Measurements from ENCODE around the gene CERK.

The CERK gene

GRCh38 chr22:46742576-46743221 is 4.6 kb upstream of the CERK start:
- Histone ChIP-seq H3K36me3 (replicated peaks; ENCODE audit: insufficient read depth, low read length) (no peaks in the 10 kb centered on the region), H3K9me2 (replicated peaks; ENCODE audit: insufficient read depth, low read length) (no peaks in the 10 kb centered on the region), H3K27me3 (replicated peaks; ENCODE audit: insufficient read depth, low read length) (peaks cover 5% of the 10 kb centered on the region; the same call in 1 of the 2 replicates), H4K20me1 (ENCODE audit: insufficient read depth, low read length) (no peaks in the 10 kb centered on the region), H3K9ac (ENCODE audit: low read length) (no peak overlapping the region), H3K4me2 (ENCODE audit: low read depth, low read length) (no peak overlapping the region), H3K9me3 (replicated peaks; ENCODE audit: insufficient read depth, low read length) (no peaks in the 10 kb centered on the region), H3F3A (ENCODE audit: insufficient read depth, low read length) (peaks cover 12% of the 10 kb centered on the region), H2AFZ (ENCODE audit: low read length) (no peak overlapping the region), H3K4me3 (ENCODE audit: low read length) (no peak overlapping the region), H3K4me1 (ENCODE audit: low read length) (peaks cover 6% of the 10 kb centered on the region), H3K27ac (ENCODE audit: low read length) (no peak overlapping the region), H3K79me2 (ENCODE audit: low read length) (no peaks in the 10 kb centered on the region)
- DNase-seq = no peak
- TF ChIP-seq EZH2phosphoT487 (IDR thresholded peaks at IDR 0.05; ENCODE audit: low read length) (no peak), CTCF (IDR thresholded peaks at IDR 0.05; ENCODE audit: low read length) (no peak), EZH2 (optimal IDR thresholded peaks at IDR 0.05; ENCODE audit: low read depth, low read length) (no peak)

DNA sequence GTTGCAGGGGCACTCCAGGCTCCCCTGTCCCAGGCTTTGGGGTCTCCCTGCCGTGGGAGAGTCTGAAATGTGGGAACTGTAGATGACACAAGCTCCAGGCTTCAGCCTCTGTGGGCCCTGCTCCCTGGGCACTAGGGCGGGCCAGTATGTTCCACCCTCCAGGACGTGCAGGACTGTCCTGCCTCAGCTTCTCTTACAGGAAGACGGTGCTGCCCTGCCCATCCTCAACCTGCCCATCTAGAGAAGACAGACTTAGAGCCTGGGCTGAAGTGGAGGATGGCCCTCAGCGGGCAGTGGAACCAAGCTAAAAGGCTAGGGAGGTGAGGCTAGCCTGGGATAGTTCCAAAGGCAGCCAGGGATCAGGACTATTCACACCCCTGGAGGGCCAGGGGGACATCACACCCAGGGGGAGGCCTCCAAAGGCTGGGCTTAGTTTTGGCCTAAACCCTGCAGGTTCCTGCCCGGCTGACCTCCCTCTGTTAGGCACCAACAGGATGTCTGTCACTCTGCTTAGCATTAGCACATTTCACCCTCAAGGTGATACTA is 4.0 kb upstream of the CERK start:
- DNase-seq = no peak
- no peak overlapping the region for H3K9ac ChIP-seq (ENCODE audit: low read length)

GRCh38 chr22:46740910-46741780 is 3.1 kb upstream of the CERK start:
- no peak for DNase-seq
- no peak overlapping the region for H3K9ac ChIP-seq (ENCODE audit: low read length)
- peaks cover 12% of the 10 kb centered on the region for H3F3A ChIP-seq (ENCODE audit: insufficient read depth, low read length)
- TF ChIP-seq EZH2 (optimal IDR thresholded peaks at IDR 0.05; ENCODE audit: low read depth, low read length) = no peak
- no peak for TF ChIP-seq EZH2phosphoT487 (IDR thresholded peaks at IDR 0.05; ENCODE audit: low read length)
- no peak for TF ChIP-seq CTCF (IDR thresholded peaks at IDR 0.05; ENCODE audit: low read length)
- H3K36me3 ChIP-seq (replicated peaks; ENCODE audit: insufficient read depth, low read length) = no peaks in the 10 kb centered on the region
- H3K4me1 ChIP-seq (ENCODE audit: low read length) = peaks cover 12% of the 10 kb centered on the region
- no peaks in the 10 kb centered on the region for H3K9me2 ChIP-seq (replicated peaks; ENCODE audit: insufficient read depth, low read length)
- H3K9me3 ChIP-seq (replicated peaks; ENCODE audit: insufficient read depth, low read length) = no peaks in the 10 kb centered on the region
- H3K4me2 ChIP-seq (ENCODE audit: low read depth, low read length) = no peak overlapping the region
- no peak overlapping the region for H3K4me3 ChIP-seq (ENCODE audit: low read length)
- peaks cover 1% of the 10 kb centered on the region; the same call in 1 of the 2 replicates for H3K27me3 ChIP-seq (replicated peaks; ENCODE audit: insufficient read depth, low read length)
- H3K79me2 ChIP-seq (ENCODE audit: low read length) = peaks cover 15% of the 10 kb centered on the region
- no peak overlapping the region for H2AFZ ChIP-seq (ENCODE audit: low read length)
- no peak overlapping the region for H3K27ac ChIP-seq (ENCODE audit: low read length)
- peaks cover 7% of the 10 kb centered on the region for H4K20me1 ChIP-seq (ENCODE audit: insufficient read depth, low read length)

More for the DNA sequence above, 4.0 kb upstream of the CERK start:
- Histone ChIP-seq H3K79me2 (ENCODE audit: low read length) (peaks cover 6% of the 10 kb centered on the region), H3K36me3 (replicated peaks; ENCODE audit: insufficient read depth, low read length) (no peaks in the 10 kb centered on the region), H3K9me3 (replicated peaks; ENCODE audit: insufficient read depth, low read length) (no peaks in the 10 kb centered on the region), H3K4me2 (ENCODE audit: low read depth, low read length) (no peak overlapping the region), H4K20me1 (ENCODE audit: insufficient read depth, low read length) (no peaks in the 10 kb centered on the region), H3K4me1 (ENCODE audit: low read length) (peaks cover 6% of the 10 kb centered on the region), H3K4me3 (ENCODE audit: low read length) (no peak overlapping the region), H2AFZ (ENCODE audit: low read length) (no peak overlapping the region), H3K9me2 (replicated peaks; ENCODE audit: insufficient read depth, low read length) (no peaks in the 10 kb centered on the region), H3K27me3 (replicated peaks; ENCODE audit: insufficient read depth, low read length) (peaks cover 4% of the 10 kb centered on the region; the same call in 1 of the 2 replicates), H3F3A (ENCODE audit: insufficient read depth, low read length) (peaks cover 12% of the 10 kb centered on the region), H3K27ac (ENCODE audit: low read length) (no peak overlapping the region)
- no peak for TF ChIP-seq EZH2phosphoT487 (IDR thresholded peaks at IDR 0.05; ENCODE audit: low read length)
- TF ChIP-seq EZH2 (optimal IDR thresholded peaks at IDR 0.05; ENCODE audit: low read depth, low read length) = no peak
